Measurements from ENCODE around the gene ARHGEF4.
A peak's percentile ranks its signal among the peaks of the same experiment; 100 is the strongest.
"Not testable (repeated sequence)": the region's sequence is repeated elsewhere in the genome, so short reads cannot be mapped to it uniquely, and the experiment has no call there.

Gene ARHGEF4

DNA sequence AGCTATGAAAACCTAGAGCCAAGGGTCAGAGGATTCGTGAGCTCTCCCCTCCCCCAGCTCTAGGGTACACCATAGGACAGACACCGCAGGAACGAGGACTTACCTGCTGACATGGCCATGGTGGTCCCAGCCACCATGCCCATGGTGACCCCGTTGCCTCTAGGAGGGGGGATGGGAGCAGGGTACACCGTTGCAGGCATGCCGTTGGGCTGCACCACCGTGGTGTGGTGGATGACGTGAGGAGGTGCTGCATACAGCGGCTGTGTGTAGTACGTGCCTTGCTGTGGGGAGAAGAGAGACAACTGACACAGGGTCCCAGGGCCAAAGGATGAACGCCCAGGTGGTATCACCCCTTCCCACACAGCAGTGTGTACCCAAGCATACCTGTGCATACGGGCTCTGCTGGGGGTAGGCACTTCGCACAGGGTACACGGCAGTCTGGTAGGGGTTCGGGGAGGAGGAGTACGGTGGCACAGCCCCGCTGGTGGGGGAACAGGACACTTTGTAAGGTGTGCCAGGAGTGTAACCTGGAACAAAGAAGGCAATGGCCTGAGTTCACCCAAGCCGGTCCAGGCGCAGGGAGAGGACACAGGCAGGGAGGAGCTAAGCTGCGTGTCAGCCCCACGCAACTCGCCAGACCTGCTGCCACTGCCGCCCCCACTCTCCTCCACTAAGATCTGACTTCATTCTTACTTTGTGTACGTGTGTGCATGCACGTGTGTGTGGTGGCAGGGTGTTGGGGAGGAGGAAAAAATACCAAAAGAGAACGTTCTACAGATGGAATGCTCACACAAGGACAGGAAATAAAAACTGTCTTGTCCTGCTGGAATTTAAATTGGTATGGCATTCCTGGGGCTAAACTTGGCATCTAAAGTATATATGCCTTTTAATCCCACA is 218.7 kb downstream of the ARHGEF4 start:
- no peak for DNase-seq (ENCODE audit: low read depth)

DNA sequence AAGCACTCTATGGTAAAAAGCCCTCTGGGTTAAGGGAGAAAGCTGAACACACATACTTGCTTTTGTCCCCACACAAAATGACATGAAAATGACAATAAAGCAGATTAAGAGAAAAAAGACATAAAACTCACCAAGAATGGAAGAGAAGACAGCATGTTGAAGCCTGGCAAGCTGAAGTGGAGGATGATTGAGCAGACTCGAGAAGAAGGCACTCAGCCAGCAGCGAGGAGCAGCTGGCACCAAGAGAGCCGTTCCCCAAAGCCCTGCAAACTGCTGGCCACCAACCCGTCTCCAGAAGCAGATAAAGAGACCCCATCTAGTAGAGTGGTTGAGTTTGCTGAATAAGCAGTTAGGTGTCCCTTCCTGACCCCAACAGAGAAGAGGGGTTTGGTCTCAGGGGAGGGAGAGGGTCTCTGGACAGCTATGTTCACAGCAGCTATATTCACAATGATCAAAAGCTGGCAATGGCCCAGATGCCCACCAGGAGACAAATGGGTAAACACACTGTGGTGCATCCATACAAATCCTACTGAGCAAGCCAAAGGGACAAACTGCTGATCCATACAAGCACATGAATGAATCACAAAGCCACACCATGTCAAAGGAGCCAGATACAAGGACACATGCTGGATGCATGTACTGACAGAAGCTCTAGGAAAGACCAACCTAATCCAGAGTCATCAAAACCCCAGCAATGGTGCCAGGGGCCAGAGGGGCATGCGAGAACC is 219.7 kb downstream of the ARHGEF4 start:
- DNase-seq (ENCODE audit: low read depth) = no peak
- no peak overlapping the region for H3K4me3 ChIP-seq (ENCODE audit: low read depth, low read length)

More for the DNA sequence above, 218.7 kb downstream of the ARHGEF4 start:
- no peak overlapping the region for H3K4me3 ChIP-seq (ENCODE audit: low read depth, low read length)

DNA sequence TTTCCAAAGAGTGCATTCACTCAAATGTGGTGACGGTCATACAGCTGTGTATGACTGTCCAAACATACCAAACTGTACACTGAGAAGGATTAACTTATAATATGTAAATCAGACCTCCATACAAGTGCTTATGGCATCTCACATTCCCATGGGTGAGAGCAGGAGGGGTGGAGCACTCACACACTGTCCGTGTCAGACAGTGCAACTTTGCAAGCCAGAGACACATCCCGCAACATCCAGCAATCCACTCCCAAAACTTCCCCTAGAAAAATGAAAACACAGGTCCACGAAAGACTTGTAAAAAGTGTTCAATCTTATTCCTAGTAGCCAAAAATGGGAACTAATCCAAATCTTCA is 220.2 kb downstream of the ARHGEF4 start:
- no peak for DNase-seq (ENCODE audit: low read depth)
- no peak overlapping the region for H3K4me3 ChIP-seq (ENCODE audit: low read depth, low read length)

GRCh38 chr2:131058214-131058843 is 221.6 kb downstream of the ARHGEF4 start:
- no peak overlapping the region for H3K4me3 ChIP-seq (ENCODE audit: low read depth, low read length)
- no peak for DNase-seq (ENCODE audit: low read depth)

- no peak for DNase-seq (ENCODE audit: low read depth)
- H3K4me3 ChIP-seq (ENCODE audit: low read depth, low read length) = no peak overlapping the region
These were observed 222.2 kb downstream of the ARHGEF4 start for GRCh38 chr2:131058920-131059319.

DNA sequence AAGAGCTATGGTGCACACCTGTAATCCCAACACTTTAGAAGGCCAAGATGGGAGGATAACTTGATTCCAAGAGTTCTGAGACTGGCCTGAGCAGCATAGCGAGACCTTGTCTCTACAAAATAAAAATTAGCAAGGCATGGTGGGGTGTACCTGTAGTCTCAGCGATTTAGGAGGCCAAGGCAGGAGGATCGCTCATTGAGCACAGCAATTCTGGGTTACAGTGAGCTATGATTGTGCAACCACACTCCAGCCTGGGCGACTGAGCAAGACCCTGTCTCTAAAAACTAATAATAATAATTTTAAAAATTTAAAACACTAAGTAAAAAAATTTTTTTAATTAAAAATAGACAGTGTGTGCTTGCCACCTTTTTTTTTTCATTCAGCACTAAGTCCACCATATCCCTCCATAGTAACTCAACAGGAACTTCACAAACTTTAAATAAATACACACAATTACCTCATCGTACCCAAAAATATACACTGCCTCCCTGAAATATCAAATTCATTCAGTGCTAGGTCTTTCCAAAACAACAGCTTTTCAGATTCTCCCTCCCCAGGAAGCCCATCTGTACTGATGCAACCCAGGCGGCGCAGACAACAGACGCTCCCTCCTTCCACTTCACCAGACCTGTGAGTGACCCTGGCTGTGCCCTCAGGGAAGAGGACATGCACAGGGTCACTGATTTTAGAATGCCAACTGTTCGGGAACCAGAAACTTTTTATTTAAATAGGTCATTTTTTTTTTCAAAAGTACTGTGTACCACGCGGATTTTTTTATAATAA is 227.0 kb downstream of the ARHGEF4 start:
- no peak for DNase-seq (ENCODE audit: low read depth)
- H3K4me3 ChIP-seq (ENCODE audit: low read depth, low read length) = no peak overlapping the region

- no peak for DNase-seq (ENCODE audit: low read depth)
- no peak overlapping the region for H3K4me3 ChIP-seq (ENCODE audit: low read depth, low read length)
These were observed 228.1 kb downstream of the ARHGEF4 start for GRCh38 chr2:131064589-131065512.

GRCh38 chr2:131067465-131068125 is 230.9 kb downstream of the ARHGEF4 start:
- no peak overlapping the region for H3K4me3 ChIP-seq (ENCODE audit: low read depth, low read length)
- no peak for DNase-seq (ENCODE audit: low read depth)

GRCh38 chr2:131068172-131068571 is 231.5 kb downstream of the ARHGEF4 start:
- not testable (repeated sequence) for H3K4me3 ChIP-seq (ENCODE audit: low read depth, low read length); DNase-seq (ENCODE audit: low read depth)

- not testable (repeated sequence) for DNase-seq (ENCODE audit: low read depth); H3K4me3 ChIP-seq (ENCODE audit: low read depth, low read length)
These were observed 238.9 kb downstream of the ARHGEF4 start for GRCh38 chr2:131075578-131075977.

GRCh38 chr2:131076707-131077106 is 240.0 kb downstream of the ARHGEF4 start:
- no peak overlapping the region for H3K4me3 ChIP-seq (ENCODE audit: low read depth, low read length)
- DNase-seq (ENCODE audit: low read depth) = no peak

- no peak overlapping the region for H3K4me3 ChIP-seq (ENCODE audit: low read depth, low read length)
- no peak for DNase-seq (ENCODE audit: low read depth)
These were observed 240.6 kb downstream of the ARHGEF4 start for GRCh38 chr2:131077182-131077846.

DNA sequence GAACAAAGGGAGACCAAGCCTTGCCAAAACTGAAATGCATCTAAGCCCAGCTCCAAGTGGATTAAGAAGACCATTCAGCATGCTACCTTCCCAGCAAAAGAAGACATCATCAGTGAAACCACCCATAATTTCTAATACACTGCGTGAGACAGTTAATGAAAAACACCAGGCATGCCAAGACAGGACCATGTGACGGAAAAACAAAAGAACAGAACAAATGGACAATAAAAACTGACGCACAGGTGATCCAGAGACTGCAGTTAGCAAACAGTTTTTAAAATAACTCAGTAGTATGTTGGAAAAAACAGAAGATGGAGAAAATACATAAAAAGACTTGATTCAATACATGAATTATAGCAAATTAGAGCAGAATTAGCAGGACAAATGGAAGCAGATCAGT is 241.3 kb downstream of the ARHGEF4 start:
- no peak overlapping the region for H3K4me3 ChIP-seq (ENCODE audit: low read depth, low read length)
- no peak for DNase-seq (ENCODE audit: low read depth)

DNA sequence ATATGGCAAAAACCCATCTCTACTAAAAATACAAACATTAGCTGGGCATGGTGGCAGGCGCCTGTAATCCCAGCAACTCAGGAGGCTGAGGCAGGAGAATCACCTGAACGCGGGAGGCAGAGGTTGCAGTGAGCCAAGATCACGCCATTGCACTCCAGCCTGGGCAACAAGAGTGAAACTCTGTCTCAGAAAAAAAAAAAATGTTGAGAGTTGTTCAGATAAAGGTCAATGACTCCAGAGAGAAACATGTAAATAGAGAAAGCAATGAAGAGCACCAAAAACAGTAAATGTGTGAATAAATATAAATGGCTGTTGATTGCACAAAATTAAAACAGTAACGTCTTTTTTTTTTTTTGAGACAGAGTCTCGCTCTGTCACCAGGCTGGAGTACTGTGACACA is 243.2 kb downstream of the ARHGEF4 start:
- not testable (repeated sequence) for DNase-seq (ENCODE audit: low read depth); H3K4me3 ChIP-seq (ENCODE audit: low read depth, low read length)

GRCh38 chr2:131081190-131081589 is 244.5 kb downstream of the ARHGEF4 start:
- DNase-seq (ENCODE audit: low read depth) = no peak
- no peak overlapping the region for H3K4me3 ChIP-seq (ENCODE audit: low read depth, low read length)

- no peak overlapping the region for H3K4me3 ChIP-seq (ENCODE audit: low read depth, low read length)
- DNase-seq (ENCODE audit: low read depth) = no peak
These were observed 248.9 kb downstream of the ARHGEF4 start for GRCh38 chr2:131085646-131086045.

GRCh38 chr2:131092458-131093005 is 255.8 kb downstream of the ARHGEF4 start:
- DNase-seq (ENCODE audit: low read depth) = no peak
- H3K4me3 ChIP-seq (ENCODE audit: low read depth, low read length) = peak overlapping the region; percentile 80
